Skeletal muscle satellite cell (primary cell): ENCODE results near the gene FNDC3B.

Source experiments
- H3K27me3 ChIP-seq: 2 replicates; pipeline ENCODE4 v1.7.0; 2013; ENCODE audit warnings: low read length; ENCODE audit not compliant: control insufficient read depth, insufficient read depth
- H3K36me3 ChIP-seq: 2 replicates; pipeline ENCODE4 v1.7.0; 2013; ENCODE audit warnings: mild to moderate bottlenecking, control low read depth, low read length; ENCODE audit not compliant: insufficient read depth
- H3K4me1 ChIP-seq: 2 replicates; pipeline ENCODE4 v1.7.0; 2013; ENCODE audit warnings: low read length; ENCODE audit not compliant: control insufficient read depth, insufficient read depth
- H3K4me2 ChIP-seq: 2 replicates; pipeline ENCODE4 v1.7.0; 2013; ENCODE audit warnings: mild to moderate bottlenecking, low read length
- H3K4me3 ChIP-seq: 2 replicates; pipeline ENCODE4 v1.7.0; 2013; ENCODE audit warnings: low read length
- H3K9ac ChIP-seq: 2 replicates; pipeline ENCODE4 v1.7.0; 2013; ENCODE audit warnings: mild to moderate bottlenecking, low read depth, low read length, moderate library complexity
- H3K9me3 ChIP-seq: replicated peaks from 2 replicates; pipeline ENCODE4 v1.7.0; 2013; ENCODE audit warnings: mild to moderate bottlenecking, control low read depth, low read length

FNDC3B gene

DNA sequence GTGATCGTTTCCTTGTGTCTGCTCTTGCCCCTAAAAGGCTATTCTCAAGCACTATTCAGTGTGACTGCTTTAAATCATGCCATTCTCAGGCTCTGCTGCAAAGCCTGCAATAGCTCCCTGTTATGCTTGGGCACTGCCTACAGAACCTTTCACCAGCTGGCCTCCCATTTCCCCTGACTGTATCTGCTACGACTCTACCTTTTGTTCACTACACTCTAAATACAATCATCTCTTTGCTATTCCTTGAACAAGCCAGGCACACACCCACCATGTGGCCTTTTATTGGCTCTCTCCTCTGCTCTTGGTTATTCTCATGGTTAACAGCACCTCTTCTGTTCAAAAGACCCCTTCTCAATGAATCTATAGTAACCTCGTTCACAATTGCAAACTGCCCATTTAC, 29.6 kb upstream of the FNDC3B start:
- H3K27me3 ChIP-seq, result no peaks in the 10 kb centered on the region
- no peak overlapping the region for H3K9ac ChIP-seq
- H3K4me1 ChIP-seq, result no peaks in the 10 kb centered on the region
- no peak overlapping the region for H3K4me2 ChIP-seq
- H3K36me3 ChIP-seq, result no peaks in the 10 kb centered on the region
- no peaks in the 10 kb centered on the region for H3K9me3 ChIP-seq
- H3K4me3 ChIP-seq, result no peak overlapping the region

DNA sequence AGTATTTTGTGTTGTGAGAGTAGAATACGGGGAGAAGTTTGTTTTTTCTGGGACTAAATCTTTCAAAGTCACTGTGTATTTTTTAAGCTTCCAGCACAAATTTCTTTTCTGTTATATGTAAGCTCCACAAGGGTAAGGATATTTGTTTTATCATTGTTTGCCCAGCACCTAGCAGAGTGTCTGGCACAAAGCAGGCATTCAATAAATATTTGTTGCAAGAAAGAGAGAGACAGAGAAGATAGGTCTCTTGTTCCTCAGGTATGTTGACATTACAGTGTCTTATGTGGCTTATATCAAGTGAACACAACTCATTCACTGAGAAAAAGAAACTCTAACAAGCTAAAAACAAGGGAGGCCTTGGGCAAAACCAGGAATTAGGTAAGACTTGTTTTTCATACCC, 26.6 kb upstream of the FNDC3B start:
- no peaks in the 10 kb centered on the region for H3K9me3 ChIP-seq
- no peaks in the 10 kb centered on the region for H3K27me3 ChIP-seq
- H3K36me3 ChIP-seq, result no peaks in the 10 kb centered on the region
- no peak overlapping the region for H3K4me3 ChIP-seq
- no peak overlapping the region for H3K9ac ChIP-seq
- no peak overlapping the region for H3K4me2 ChIP-seq
- no peaks in the 10 kb centered on the region for H3K4me1 ChIP-seq

DNA sequence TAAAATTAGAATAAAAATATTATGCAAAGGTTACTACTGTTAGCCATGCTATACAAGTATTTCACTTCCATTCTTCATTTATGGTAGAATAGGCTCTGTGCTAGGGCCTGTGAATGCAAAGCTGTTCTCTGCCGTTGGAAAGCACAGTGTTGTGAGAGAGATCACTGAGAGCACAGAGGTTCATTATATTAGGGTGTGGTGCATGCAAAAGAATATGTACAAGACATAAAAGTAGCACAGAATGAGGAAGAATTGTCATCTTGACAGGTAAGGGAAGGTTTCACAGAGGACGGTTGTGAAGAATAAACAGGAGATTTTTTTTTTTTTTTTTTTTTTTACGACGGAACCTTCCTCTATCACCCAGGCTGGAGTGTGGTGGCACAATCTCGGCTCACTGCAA, 25.2 kb upstream of the FNDC3B start:
- Histone ChIP-seq H3K27me3 (no peaks in the 10 kb centered on the region), H3K4me1 (no peaks in the 10 kb centered on the region), H3K9ac (no peak overlapping the region), H3K36me3 (no peaks in the 10 kb centered on the region), H3K4me2 (no peak overlapping the region), H3K9me3 (no peaks in the 10 kb centered on the region), H3K4me3 (no peak overlapping the region)

DNA sequence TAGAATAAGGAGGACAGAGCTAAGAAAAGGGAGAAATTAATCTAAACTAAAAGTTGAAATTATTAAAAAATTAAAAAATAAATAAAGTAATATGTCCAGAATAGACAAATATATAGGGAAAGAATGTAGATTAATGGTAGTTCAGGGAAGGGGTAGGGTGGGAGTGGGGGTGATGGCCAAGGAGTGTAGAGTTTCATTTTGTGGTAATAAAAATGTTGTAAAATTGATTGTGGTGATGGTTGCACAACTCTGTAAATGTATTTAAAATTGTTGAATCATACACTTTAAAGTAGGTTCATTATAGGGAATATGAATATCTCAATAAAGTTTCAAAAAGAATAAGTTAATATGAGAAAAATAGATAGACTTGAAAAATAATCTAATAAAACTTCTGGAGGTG, 21.0 kb upstream of the FNDC3B start:
- Histone ChIP-seq H3K36me3 (no peaks in the 10 kb centered on the region), H3K4me3 (no peak overlapping the region), H3K4me1 (no peaks in the 10 kb centered on the region), H3K9me3 (no peaks in the 10 kb centered on the region), H3K9ac (no peak overlapping the region), H3K4me2 (no peak overlapping the region), H3K27me3 (no peaks in the 10 kb centered on the region)

DNA sequence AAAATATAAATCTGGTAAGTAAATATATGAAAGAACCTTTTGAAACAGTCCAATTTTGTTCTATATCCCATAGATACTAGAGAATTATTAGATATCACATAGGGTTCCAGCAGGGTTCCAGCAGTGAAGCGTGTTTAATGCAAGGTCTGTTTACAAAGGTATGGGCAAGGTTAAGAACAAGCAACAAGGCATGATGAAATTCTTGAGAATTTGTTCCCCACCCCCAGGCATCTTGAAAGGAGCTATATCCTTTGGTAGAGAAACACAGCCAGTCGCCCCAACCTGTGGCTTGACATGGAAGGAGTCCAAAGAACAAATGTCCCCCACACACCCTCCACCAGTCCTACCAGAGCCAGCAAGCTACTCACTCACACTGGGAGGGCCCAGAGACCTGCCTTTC, 18.6 kb upstream of the FNDC3B start:
- Histone ChIP-seq H3K9ac (no peak overlapping the region), H3K9me3 (no peaks in the 10 kb centered on the region), H3K4me2 (no peak overlapping the region), H3K36me3 (no peaks in the 10 kb centered on the region), H3K27me3 (no peaks in the 10 kb centered on the region), H3K4me3 (no peak overlapping the region), H3K4me1 (no peaks in the 10 kb centered on the region)

DNA sequence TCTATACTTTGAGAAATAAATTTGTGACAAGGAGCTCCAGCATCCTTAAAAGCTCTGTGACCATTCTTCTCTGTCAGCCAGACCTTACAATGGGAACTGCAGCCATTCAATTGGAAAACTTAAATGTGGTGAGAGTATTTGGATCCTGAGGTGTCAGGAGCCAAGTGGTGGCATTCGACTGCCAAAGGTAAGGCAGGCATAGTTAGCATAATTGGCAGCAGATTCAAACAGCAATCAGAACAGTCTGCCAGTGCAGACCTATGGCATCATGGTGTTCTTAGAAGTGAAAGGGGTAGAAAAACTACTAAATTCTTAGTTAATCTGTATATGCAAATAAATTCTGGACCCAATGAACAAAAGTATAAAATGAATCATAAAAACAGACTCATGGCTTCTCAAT, 18.2 kb upstream of the FNDC3B start:
- H3K4me1 ChIP-seq, result no peaks in the 10 kb centered on the region
- no peaks in the 10 kb centered on the region for H3K36me3 ChIP-seq
- H3K4me2 ChIP-seq, result no peak overlapping the region
- no peaks in the 10 kb centered on the region for H3K9me3 ChIP-seq
- no peaks in the 10 kb centered on the region for H3K27me3 ChIP-seq
- H3K9ac ChIP-seq, result no peak overlapping the region
- H3K4me3 ChIP-seq, result no peak overlapping the region

DNA sequence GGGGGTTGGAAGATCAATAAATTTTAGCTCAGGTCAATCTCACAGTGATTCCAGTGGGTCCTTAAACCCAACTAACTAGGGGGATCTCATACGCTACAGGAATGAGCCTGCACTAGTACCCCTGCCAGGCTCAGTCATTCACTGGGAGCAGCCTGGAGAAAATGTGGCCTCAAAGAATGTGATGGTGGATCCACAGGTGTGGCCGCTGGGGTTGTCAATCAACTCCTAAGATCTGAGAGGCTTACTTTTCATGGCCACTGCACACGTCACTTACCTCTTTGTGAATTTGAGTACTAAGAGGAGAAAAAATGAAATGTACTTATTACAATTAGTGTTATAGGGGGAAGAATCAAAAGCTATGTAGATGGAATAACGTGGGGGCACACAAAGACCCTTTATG, 17.5 kb upstream of the FNDC3B start:
- Histone ChIP-seq H3K4me2 (no peak overlapping the region), H3K4me3 (no peak overlapping the region), H3K9ac (no peak overlapping the region), H3K9me3 (no peaks in the 10 kb centered on the region), H3K4me1 (no peaks in the 10 kb centered on the region), H3K36me3 (no peaks in the 10 kb centered on the region), H3K27me3 (no peaks in the 10 kb centered on the region)

DNA sequence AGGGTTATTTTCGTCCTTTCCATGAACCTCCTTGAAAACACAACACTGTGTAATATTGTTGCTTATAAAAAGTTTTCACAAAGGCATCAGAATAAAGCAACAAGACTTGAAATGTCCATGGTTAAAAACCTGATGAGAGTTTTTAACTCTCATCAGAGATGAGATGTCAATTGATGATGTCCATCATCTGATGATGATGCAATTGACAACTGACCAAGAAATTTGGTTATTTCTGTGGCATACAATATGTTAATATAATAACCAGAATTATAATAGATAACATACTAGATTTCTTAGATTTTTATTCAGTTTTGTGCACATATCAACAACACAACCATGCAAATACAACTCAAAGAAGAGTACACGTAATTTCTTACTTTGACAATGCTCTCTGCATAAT, 15.5 kb upstream of the FNDC3B start:
- Histone ChIP-seq H3K36me3 (no peaks in the 10 kb centered on the region), H3K27me3 (no peaks in the 10 kb centered on the region), H3K4me3 (no peak overlapping the region), H3K9me3 (no peaks in the 10 kb centered on the region), H3K4me1 (no peaks in the 10 kb centered on the region), H3K9ac (no peak overlapping the region), H3K4me2 (no peak overlapping the region)

DNA sequence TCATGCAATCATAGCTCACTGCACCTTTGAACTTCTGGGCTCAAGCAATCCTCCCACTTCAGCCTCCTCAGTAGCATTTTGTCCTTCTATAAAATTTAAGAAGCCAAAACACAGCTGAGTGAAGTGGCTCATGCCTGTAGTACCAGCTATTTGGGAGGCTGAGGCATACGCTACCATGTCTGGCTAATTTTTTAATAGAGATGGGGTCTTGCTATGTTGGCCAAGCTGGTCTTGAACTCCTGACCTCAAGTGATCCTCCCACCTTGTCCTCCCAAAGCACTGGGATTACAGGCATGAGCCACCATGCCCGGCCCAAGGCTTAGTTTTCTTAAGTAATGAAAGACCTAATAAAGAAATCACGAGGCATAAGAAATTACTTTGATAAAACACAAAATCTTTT, 14.7 kb upstream of the FNDC3B start:
- Histone ChIP-seq H3K4me1 (no peaks in the 10 kb centered on the region), H3K27me3 (no peaks in the 10 kb centered on the region), H3K4me3 (no peak overlapping the region), H3K9ac (no peak overlapping the region), H3K4me2 (no peak overlapping the region), H3K36me3 (no peaks in the 10 kb centered on the region), H3K9me3 (no peaks in the 10 kb centered on the region)

DNA sequence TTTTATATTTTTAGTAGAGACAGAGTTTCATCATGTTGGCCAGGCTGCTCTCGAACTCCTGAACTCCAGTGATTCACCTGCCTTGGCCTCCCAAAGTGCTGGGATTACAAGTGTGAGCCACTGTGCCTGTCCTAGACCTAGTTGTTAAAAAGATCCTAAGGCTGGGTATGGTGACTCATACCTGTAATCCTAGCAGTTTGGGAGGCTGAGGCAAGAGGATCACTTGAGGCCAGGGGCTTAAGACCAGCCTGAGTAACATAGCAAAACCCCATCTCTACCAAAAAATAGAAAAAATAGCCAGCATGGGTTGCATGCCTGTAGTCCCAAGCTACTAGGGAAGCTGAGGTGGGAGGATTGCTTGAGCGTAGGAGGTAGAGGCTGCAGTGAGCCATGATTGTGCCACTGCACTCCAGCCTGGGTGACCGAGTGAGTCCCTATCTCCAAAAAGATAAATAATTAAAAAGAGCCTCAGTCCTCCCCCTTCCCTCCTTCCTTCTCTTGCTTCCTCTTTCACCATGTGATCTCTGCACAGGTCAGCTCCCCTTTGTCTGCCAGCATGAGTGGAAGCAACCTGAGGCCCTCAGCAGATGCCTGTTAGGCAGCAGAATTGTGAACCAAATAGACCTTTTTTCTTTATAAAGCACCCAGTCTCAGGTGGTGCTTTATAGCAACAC, 9.8 kb upstream of the FNDC3B start:
- Histone ChIP-seq H3K4me2 (no peak overlapping the region), H3K4me1 (no peaks in the 10 kb centered on the region), H3K27me3 (no peaks in the 10 kb centered on the region), H3K4me3 (no peak overlapping the region), H3K36me3 (no peaks in the 10 kb centered on the region), H3K9ac (no peak overlapping the region), H3K9me3 (no peaks in the 10 kb centered on the region)

DNA sequence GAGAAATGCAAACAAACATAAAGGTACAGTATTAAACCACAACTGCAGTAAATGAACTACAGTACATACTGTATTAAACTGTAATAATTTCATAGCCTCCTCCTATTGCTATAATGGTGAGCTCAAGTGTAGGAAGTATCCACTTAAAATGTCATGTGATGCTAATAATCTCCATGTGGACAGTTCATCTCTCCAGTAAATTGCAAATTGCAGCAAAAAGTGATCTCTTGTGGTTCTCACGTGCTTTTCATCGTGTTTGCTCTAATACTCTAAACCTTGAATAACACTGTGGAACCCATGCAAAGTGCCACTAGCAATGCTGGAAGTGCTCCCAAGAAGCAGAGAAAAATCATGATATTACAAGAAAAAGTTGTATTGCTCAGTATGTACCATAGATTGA, 9.2 kb upstream of the FNDC3B start:
- H3K36me3 ChIP-seq, result no peaks in the 10 kb centered on the region
- no peak overlapping the region for H3K4me2 ChIP-seq
- no peaks in the 10 kb centered on the region for H3K4me1 ChIP-seq
- H3K27me3 ChIP-seq, result no peaks in the 10 kb centered on the region
- no peak overlapping the region for H3K9ac ChIP-seq
- H3K9me3 ChIP-seq, result no peaks in the 10 kb centered on the region
- H3K4me3 ChIP-seq, result no peak overlapping the region

DNA sequence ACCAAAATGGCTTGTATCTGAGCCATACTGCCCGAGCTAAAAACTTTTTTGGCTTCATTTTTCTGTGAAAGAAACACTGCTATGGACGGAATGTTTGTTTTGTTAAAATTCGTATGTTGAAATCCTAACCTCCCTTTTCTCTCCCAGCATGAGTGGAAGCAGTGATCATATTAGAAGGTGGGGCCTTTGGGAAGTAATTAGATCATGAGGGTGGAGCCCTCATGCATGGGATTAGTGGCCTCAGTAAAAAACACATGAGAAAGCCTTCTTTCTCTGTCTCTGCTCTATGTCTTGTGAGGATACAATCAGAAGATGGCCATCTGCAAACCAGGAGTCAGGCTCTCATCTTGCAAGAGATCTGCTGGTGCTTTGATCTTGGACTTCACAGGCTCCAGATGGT, 7.4 kb upstream of the FNDC3B start:
- H3K36me3 ChIP-seq, result no peaks in the 10 kb centered on the region
- no peak overlapping the region for H3K4me2 ChIP-seq
- H3K9me3 ChIP-seq, result no peaks in the 10 kb centered on the region
- no peaks in the 10 kb centered on the region for H3K27me3 ChIP-seq
- no peak overlapping the region for H3K4me3 ChIP-seq
- no peaks in the 10 kb centered on the region for H3K4me1 ChIP-seq
- H3K9ac ChIP-seq, result no peak overlapping the region
